VCaP (cell line): ENCODE data around the gene RSF1.

Experiments
- H3K27ac ChIP-seq: fragments of 450-650 bp; 2 replicates; pipeline ENCODE4 v1.5.1; 2017
- TF ChIP-seq, protein P1 (sequence below): fragments of 450-650 bp; conservative IDR thresholded peaks from 2 replicates; pipeline ENCODE4 v1.5.1; 2017; ENCODE audit warnings: mild to moderate bottlenecking, moderate library complexity

RSF1 gene

DNA sequence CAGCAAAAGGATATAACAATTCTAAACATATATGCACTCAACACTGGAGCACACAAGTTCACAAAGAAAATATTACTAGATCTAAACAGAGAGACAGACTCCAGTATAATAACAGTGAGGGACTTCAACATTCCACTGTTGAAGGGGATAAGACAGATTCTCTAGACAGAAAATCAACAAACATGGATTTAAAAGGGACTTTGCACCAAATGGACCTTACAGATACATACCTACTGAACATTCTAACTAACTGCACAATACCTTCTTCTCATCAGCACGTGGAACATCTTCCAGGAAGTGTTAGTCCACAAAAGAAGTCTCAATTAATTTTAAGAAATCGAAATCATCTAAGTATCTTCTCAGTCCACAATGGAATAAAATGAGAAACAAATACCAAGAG is 26.6 kb downstream of the RSF1 start:
- H3K27ac ChIP-seq, result no peak overlapping the region
- TF ChIP-seq, protein P1, sequence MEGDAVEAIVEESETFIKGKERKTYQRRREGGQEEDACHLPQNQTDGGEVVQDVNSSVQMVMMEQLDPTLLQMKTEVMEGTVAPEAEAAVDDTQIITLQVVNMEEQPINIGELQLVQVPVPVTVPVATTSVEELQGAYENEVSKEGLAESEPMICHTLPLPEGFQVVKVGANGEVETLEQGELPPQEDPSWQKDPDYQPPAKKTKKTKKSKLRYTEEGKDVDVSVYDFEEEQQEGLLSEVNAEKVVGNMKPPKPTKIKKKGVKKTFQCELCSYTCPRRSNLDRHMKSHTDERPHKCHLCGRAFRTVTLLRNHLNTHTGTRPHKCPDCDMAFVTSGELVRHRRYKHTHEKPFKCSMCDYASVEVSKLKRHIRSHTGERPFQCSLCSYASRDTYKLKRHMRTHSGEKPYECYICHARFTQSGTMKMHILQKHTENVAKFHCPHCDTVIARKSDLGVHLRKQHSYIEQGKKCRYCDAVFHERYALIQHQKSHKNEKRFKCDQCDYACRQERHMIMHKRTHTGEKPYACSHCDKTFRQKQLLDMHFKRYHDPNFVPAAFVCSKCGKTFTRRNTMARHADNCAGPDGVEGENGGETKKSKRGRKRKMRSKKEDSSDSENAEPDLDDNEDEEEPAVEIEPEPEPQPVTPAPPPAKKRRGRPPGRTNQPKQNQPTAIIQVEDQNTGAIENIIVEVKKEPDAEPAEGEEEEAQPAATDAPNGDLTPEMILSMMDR, result no peak

DNA sequence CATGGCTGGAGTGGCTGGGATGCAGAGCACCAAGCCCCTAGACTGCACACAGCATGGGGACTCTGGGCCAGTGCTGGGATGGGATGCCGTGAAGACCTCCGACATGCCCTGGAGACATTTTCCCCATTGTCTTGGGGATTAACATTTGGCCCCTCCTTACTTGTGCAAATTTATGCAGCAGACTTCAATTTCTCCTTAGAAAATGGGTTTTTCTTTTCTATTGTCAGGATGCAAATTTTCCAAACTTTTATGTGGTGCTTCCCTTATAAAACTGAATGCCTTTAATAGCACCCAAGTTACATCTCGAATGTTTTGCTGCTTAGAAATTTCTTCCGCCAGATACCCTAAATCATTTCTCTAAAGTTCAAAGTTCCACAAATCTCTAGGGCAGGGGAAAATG is 29.2 kb downstream of the RSF1 start:
- H3K27ac ChIP-seq, result no peak overlapping the region
- TF ChIP-seq, protein P1, result no peak

DNA sequence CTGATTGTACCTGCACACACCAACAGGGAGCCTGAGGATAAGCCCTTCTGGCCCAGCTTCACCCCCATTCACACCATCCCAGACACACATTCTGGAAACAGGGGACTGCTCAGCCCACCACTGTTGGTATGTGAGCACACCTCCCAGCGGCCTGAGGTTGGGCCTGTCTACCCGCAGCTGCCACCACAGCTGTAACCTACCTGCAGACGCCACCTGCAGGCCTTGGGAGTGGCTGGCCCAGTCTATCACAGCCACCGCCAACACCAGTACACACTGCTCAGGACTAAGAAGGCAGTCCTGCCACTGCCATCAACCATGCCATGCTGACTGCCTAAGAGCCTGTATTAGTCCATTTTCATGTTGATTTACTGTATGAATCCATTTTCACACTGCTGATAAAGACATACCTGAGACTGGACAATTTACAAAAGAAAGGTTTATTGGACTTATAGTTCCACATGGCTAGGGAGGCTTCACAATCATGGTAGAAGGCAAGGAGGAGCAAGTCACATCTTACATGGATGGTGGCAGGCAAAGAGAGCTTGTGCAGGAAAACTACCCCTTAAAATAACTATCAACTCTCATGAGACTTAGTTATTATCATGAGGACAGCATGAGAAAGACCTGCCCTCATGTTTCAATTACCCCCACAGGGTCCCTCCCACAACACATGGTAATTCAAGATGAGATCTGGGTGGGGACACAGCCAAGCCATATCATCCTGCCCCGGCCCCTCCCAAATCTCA is 30.6 kb downstream of the RSF1 start:
- H3K27ac ChIP-seq, result no peak overlapping the region
- TF ChIP-seq, protein P1, result no peak

DNA sequence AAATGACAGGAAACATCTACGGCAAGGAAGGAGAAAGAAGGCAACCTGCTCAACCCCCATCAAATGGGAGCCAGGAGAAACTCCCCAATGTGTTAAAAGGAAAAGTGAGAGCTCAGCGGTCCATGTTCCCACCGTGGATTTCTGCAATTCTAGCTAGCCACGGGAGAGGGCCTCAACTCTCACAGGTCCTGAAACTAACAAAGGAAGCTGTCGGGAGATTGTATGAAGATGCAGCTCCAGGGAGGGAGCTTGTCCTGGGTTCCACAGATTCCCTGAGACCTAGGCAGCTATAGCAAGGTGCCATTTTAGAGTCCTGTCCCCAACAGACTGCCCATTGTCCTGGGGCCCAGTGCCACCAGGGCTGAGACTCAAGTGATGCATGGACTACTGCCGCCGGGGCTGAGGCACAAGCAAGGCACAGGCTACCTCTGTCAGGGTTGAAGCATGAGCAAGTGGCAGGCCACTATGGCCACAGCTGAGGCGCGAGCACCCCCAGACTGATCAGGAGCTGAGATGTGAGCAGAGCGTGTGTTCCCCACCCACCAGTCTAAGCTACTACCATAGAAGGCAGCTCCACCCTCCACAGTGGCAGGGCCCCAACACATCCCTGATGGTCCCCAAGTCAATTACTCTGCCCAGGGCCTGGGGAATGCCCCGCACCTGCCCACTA is 31.3 kb downstream of the RSF1 start:
- H3K27ac ChIP-seq, result no peak overlapping the region
- TF ChIP-seq, protein P1, result no peak

DNA sequence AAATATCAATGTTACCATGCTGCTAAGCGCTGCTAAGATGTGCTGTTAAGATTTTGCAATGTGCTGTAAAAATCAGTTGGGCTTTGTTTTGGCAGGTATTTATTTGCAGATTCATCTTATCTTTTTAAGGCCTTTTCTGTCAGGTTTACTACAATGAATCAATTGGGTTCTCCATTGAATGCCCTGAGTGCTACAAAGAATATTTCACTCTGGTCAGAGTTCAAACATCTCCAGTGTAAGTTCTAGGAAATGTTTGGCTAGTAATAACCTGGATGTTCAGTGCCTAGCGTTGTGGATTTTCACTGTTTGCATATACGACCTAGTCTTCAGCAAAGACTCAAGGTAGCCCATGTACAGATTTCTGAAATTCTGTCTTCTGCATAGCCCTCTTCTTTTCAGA is 36.0 kb downstream of the RSF1 start:
- no peak overlapping the region for H3K27ac ChIP-seq
- TF ChIP-seq, protein P1, result no peak

DNA sequence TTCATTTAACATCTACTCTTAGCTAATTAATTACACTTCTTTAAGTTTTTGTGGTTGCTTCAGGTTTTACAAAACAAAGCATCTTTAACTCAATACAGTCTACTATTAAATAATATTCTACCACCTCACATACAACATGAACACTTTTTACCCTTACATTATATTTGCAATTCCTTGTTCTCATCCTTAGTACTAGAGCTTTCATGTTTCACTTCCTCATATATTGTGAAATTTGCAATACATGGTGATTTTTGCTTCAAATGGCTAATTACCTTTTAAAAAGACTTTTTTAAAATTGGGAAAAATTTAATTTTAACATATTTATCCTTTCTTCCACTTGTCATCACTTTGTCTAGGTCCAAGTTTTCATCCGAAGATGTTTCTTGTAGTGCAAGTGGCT is 37.5 kb downstream of the RSF1 start:
- TF ChIP-seq, protein P1, result no peak
- H3K27ac ChIP-seq, result no peak overlapping the region

DNA sequence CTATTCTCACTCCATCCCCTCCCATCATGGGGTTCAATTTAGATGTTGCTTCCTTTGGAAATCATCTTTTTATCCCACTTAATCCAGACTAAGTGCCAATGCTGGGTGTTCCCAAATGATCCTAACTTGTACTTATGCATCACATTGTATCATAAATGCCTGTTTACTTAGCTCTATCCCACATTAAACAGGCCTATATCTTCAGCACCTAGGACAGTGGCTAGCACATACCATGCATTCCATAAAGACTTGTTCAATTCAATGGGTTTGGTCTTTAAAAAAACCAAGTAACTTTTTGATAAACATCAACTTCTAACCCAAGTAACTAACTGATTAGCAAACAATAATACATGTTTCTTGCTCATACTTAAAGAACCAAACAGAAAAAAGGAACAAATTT is 40.6 kb downstream of the RSF1 start:
- TF ChIP-seq, protein P1, result no peak
- no peak overlapping the region for H3K27ac ChIP-seq
